Left colon (tissue), 2 donors: ENCODE results near the gene CLDN6. TPM values are rescaled to one million over a fixed set of nuclear protein-coding genes. Genes with fewer than 3 reads are reported as not detected.
"Not testable (repeated sequence)": the region's sequence is repeated elsewhere in the genome, so short reads cannot be mapped to it uniquely, and the experiment has no call there.

Source experiments
- ATAC-seq: fragments of 200-7000 bp; cut with Tn5 transposase; one replicate; pipeline ENCODE4 v1.9.1; 2020; ENCODE audit warnings: mild to moderate bottlenecking, moderate library complexity
- DNase-seq, 2 donors: peaks; one replicate each; pipeline ENCODE4 v3.0.0-alpha.2; 2020
- intact Hi-C, 2 donors: fragments of 100-400 bp; cut with DNase I in 1 of 2; cut with micrococcal nuclease in 1 of 2; formaldehyde crosslinking; loops; one replicate each; pipeline versions ENCODE4 v1.11.2 to v1.14.0; 2022; cut with DNase I, micrococcal nuclease
- long read RNA-seq: library from polyadenylated mRNA; unstranded; transcript quantifications from one replicate; pipeline ENCODE4 v2.0.0, GENCODE V29; 2021
- total RNA-seq, 2 donors: library from RNA; stranded (reverse); fragmentation: NEBNext Ultra II Directional; extraction: Animal tissue kit (Norgen Biotek cat#: 25700); gene quantifications; one replicate each; pipeline ENCODE4 v1.2.1, GENCODE V29; 2021
- donor health status: DM: no; HTN: no; CAD: no.
- donor health status: DM: yes; HTN: yes; CAD: no.

CLDN6 gene
- total RNA-seq = not detected
- long read RNA-seq = 0 reads

DNA sequence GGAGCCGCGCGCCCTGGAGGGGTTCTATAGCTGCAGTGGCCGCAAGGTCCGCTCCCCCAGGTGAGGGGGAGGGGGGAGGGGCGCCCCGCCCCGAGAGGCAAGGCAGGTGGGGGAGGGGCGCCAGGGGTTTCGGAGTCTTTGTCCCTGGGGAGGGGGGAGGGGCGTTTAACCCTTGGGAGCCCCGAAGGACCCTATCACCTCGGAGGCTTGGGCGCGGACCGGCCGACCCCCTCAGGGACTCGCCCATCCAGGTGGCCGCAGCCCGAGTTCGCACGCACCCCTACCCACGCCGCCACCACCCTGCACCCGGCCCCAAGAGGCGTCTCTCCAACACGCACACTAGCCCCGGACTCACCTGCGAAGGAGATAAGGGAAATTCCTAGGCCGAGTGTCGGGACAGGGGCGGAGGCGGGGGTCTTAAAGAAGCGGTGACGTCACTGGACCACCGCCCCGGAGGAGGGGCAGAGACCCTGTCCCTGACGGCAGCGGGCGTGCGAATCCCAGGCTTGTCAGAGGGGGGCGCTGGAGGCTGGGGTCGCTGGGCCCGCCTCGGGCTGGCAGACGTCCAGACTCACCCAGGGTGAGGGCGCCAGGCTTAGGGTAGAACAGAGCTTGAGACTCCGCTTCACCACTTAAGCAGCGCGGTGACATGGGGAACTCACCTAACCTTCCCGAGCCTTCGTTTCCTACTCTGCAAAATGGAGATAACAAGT lies at the start of gene CLDN6:
Gene CLDN6 (minus strand): TSS at position 390 of the 713 bp plus-strand sequence. CDS start 2,162 bp downstream, outside the sequence.
- no peak for ATAC-seq
- DNase-seq = peak; percentile 31 to 51
- intact Hi-C loops = no loop called here

- no peak for ATAC-seq
- DNase-seq = no peak
- intact Hi-C loops = no loop called here
Observed at GRCh38 chr16:3066440-3066748, 48.4 kb upstream of the CLDN6 start.

DNA sequence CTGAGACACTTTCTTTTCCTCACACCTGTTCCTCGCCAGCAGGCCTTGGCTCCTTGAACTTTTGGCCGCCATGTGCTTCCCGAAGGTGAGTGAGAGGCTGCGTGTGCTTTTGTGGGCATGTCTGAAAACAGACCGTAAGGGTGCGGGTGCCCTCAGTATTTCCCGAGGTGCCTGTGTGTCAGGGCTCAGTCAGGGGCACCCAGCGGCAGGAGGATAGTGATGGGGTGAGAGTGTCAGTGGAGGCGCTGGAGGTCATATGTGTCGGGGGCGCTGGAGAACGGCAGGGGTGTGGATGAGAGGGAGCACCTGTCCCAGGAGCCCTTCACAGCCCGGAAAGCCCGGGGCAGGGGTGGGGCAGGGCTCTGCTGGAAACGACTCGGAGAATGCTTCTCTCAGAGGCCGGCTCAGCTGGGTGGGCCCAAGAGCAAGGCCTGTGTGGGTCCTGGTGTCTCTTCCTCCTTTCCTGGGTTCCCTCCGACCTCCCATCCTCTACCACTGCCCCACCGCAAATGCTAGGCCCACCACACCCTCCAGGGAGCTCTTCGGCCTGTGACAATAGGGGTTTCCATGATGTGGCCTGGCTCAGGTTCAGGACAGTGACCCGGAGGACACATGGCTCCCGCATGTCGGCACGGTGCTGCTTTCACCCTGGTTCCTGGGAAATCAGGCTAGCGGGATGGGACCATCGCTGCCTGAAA lies 47.9 kb upstream of the CLDN6 start:
- intact Hi-C loops = no loop called here
- ATAC-seq = peak; percentile 30

DNA sequence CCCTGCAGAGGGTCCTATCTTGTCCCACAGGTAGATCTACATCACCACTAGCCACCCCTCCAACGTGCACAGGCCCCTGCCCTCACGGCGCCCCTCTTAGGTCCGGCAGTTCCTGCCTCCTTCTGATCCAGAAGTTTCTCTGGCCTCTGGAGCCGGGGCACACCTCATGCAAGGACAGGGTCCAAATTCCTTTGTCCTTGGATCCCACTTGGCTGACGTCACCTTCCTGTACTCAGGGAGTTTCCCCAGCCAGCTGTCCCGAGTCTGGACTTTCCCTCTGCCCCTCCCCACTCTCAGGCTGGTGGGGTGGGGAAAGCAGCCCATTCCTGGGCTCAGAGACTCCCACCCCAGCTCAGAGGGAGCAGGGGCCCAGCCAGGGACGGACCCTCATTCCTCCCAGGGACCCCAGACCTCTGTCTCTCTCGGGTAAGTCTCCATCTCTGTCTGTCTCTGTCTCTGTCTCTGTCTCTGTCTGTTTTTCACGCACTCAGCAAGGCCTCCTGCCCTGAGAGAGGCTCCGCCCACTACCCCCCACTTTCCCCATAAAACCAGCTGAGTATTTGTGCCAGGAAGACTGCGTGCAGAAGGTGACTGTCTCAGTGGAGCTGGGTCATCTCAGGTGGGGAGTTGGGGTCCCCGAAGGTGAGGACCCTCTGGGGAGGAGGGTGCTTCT lies 47.2 kb upstream of the CLDN6 start, which contains the start of gene IL32:
Gene IL32 (plus strand): TSS at position 572 of the 673 bp plus-strand sequence. CDS start 172 bp downstream, outside the sequence.
- ATAC-seq (peak; percentile 86), DNase-seq (peak; percentile 81 to 92)
- intact Hi-C loops = no loop called here

More for the DNA sequence above, 47.9 kb upstream of the CLDN6 start:
- peak in 1 of 2 donors; percentile 53 for DNase-seq

- no peak for DNase-seq
- peak; percentile 36 for ATAC-seq
- intact Hi-C loops = no loop called here
Observed at GRCh38 chr16:3063625-3064386, 45.8 kb upstream of the CLDN6 start.

DNA sequence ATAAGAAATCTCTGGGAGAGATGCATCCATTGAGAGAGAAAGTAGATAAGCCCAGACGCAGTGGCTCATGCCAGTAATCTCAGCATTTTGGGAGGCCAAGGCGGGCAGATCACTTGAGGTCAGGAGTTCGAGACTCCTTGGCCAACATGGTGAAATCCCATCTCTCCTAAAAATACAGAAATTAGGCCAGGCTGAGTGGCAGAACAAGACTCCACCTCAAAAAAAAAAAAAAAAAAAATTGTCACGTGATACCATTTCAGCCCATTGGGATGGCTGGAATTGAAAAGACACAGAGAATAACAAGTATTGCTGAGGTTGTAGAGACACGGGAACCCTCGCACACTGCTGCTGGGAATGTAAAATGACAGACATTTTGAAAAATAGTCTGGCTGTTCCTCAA lies 44.6 kb upstream of the CLDN6 start:
- no peak for DNase-seq
- intact Hi-C loops = no loop called here
- ATAC-seq = no peak

- ATAC-seq (no peak), DNase-seq (no peak)
- intact Hi-C loops = no loop called here
Observed at GRCh38 chr16:3060339-3061127, 42.5 kb upstream of the CLDN6 start.

DNA sequence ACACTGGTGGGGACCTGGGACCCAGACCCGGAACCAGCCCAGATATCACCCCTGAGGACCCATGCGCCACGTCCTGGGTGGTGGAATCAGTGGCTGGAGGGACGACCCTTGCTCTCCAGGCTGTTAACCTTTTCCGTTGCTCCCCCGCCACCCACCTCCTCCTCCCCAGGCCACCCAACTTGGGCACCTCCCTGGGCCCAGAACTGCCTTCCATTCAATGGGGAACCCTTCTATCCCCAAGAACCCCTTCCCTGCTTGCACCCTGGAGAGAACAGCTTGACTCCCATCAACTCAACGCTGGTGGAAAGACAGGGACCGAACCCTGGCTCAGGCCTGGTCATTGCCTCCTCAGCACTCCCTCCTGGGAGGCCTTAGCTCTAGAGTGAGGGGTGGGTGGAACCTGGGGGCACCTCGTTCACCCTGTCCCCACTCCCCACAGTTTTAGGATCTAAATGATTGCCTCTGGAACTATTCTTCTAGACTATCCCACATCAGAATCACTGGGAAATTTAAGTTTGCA lies 41.8 kb upstream of the CLDN6 start:
- DNase-seq (no peak), ATAC-seq (no peak)
- intact Hi-C loops = no loop called here

GRCh38 chr16:3059041-3059722 lies 41.2 kb upstream of the CLDN6 start:
- ATAC-seq (peak; percentile 86), DNase-seq (peak; percentile 92)
- intact Hi-C loops = no loop called here

DNA sequence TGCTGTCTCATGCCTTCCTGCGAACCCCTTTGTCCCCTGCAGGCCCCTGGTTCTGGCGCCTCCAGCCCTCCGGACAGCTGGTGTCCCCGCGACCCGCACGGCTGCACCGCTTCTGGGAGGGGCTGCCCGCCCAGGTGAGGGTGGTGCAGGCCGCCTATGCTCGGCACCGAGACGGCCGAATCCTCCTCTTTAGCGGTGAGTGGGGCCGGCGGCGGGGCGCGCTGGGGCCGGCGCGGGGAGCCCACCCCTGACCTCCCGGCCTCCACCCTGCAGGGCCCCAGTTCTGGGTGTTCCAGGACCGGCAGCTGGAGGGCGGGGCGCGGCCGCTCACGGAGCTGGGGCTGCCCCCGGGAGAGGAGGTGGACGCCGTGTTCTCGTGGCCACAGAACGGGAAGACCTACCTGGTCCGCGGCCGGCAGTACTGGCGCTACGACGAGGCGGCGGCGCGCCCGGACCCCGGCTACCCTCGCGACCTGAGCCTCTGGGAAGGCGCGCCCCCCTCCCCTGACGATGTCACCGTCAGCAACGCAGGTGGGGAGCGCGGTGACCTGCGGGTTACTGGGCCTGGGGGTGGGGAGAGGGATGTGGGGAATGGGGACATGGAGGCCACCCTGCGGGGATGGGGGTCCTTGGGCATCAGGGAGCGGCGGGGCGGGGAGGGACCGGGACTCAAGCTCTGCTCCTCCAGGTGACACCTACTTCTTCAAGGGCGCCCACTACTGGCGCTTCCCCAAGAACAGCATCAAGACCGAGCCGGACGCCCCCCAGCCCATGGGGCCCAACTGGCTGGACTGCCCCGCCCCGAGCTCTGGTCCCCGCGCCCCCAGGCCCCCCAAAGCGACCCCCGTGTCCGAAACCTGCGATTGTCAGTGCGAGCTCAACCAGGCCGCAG lies 40.4 kb upstream of the CLDN6 start:
- ATAC-seq (peak; percentile 60), DNase-seq (peak; percentile 69 to 86)
- intact Hi-C loops = no loop called here

- intact Hi-C loops = no loop called here
- DNase-seq (no peak), ATAC-seq (no peak)
Observed at GRCh38 chr16:3057181-3058138, 39.5 kb upstream of the CLDN6 start.

DNA sequence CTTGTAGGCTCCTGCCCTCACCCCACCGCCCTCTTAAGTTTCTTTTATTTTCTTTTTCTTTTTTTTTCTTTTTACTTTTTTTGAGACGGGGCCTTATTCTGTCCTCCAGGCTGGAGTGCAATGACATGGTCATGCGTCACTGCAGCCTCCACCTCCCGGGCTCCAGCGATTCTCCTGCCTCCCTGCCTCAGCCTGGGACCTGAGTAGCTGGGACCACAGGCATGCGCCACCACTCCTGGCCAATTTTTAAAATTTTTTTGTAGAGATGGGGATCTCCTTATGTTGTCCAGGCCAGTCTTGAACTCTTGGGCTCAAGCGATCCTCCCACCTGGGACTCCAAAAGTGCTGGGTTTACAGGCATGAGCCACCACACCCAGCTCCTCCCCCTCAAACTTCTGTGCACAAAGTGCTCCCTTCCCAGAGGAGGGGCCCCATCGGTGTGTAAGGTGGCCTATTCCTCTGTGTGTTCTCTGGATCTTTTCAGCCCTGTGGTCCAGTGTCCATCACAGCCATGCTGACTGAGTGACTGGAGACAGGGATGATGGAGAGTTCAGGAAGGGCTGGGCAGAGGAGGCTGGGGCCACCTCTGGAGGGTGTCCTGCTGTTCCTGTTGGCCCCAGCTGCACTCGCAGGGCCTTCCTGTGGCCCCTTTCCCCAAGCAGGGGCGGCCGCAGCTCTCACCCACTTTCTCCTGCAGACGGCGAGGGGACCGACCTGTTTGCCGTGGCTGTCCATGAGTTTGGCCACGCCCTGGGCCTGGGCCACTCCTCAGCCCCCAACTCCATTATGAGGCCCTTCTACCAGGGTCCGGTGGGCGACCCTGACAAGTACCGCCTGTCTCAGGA lies 38.6 kb upstream of the CLDN6 start:
- no peak for DNase-seq
- intact Hi-C loops = no loop called here
- ATAC-seq = no peak

GRCh38 chr16:3055734-3056115 lies 37.7 kb upstream of the CLDN6 start:
- DNase-seq, ATAC-seq, intact Hi-C loops: not testable (repeated sequence)

DNA sequence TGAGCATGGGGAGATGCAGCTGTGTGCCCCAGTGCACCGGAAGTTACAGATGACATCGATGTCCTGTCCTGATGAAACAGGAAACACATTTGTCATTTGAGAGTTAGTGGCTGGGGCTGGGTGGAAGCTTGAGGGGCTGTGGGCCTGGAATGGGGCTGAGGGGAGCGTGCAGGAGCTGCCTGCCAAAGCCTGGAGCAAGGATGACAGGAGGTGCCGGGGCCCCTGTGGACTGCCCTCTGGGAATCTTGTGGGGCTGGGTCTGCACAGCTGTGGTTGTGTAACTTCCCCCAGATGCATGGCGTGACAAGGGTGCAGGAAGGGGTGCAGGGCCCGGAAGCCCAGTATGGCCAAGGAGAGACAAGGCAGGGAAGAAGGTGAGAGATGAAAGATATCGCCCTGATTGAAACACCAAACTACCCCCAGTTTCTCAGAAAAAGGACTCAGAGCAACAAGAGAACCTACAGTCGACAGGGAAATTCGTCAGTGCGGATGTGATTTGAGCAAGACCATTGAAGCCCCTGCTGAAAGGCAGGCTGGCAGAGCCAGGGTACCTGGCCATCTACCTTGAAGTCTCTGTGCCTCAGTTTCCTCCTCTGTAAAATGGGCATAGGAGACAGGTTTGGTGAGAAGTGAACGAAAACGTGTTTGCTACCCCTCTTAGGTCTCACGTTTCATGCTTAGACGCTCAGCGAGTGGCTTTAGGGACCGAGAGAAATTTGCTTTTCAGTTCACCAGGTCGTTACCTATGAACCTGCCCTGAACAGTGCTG lies 37.2 kb upstream of the CLDN6 start:
- intact Hi-C loops = no loop called here
- DNase-seq (no peak), ATAC-seq (no peak)
